Measurements from ENCODE around the gene VRTN.
A peak's percentile ranks its signal among the peaks of the same experiment; 100 is the strongest.

Gene VRTN

GRCh38 chr14:74400031-74400685, 51.9 kb downstream of the VRTN start:
- no peak for DNase-seq

- DNase-seq: no peak
These were observed 52.7 kb downstream of the VRTN start for GRCh38 chr14:74400919-74401503.

- peak; percentile 7 to 55 (median 27) for DNase-seq
These were observed 53.4 kb downstream of the VRTN start for GRCh38 chr14:74401504-74402241.

GRCh38 chr14:74402401-74403251, 54.4 kb downstream of the VRTN start:
- DNase-seq: no peak

- no peak for DNase-seq
These were observed 55.5 kb downstream of the VRTN start for GRCh38 chr14:74403619-74404417.

GRCh38 chr14:74404435-74404834, 56.2 kb downstream of the VRTN start:
- DNase-seq: no peak

- DNase-seq: no peak
These were observed 57.4 kb downstream of the VRTN start for GRCh38 chr14:74405663-74406062.

GRCh38 chr14:74407021-74407800, 58.9 kb downstream of the VRTN start:
- DNase-seq: no peak

- no peak for DNase-seq
These were observed 59.5 kb downstream of the VRTN start for GRCh38 chr14:74407801-74408154.

GRCh38 chr14:74408870-74409269, 60.6 kb downstream of the VRTN start:
- DNase-seq: no peak

- no peak for DNase-seq
These were observed 61.2 kb downstream of the VRTN start for GRCh38 chr14:74409441-74409840.
